GM12878 (cell line): ENCODE data around the gene SLC51A. TPM values are rescaled to one million over a fixed set of nuclear protein-coding genes. Genes with fewer than 3 reads are reported as not detected.

Source experiments
- ATAC-seq: fragments of 200-7000 bp; cut with Tn5 transposase; 3 replicates; pipeline ENCODE4 v1.9.1; 2020; ENCODE audit warnings: mild to moderate bottlenecking, moderate library complexity
- BruUV-seq: library from RNA; stranded (reverse); fragments of 400-500 nt; replicated peaks from 2 replicates; lab custom pipeline; 2021; lab: Mats Ljungman, UMichigan
- CTCF ChIA-PET: fragments of 300-600 bp; sonication (Branson Sonifier 250); formaldehyde crosslinking; extraction: SDS; loops from one replicate; lab custom pipeline; 2021; ENCODE audit warnings: inconsistent platforms; lab: Yijun Ruan, JAX
- POLR2A ChIA-PET: fragments of 350-600 bp; formaldehyde crosslinking; extraction: SDS; loops from one replicate; lab custom pipeline; 2021; ENCODE audit warnings: inconsistent platforms; lab: Charles Lee
- RAD21 ChIA-PET: fragments of 300-600 bp; sonication (Branson Sonifier 250); formaldehyde crosslinking; loops from one replicate; lab custom pipeline; 2023; ENCODE audit warnings: antibody characterized with exemption; ENCODE audit not compliant: unreplicated experiment; lab: Charles Lee
- SMC1A ChIA-PET: fragments of 300-600 bp; sonication (Branson Sonifier 250); formaldehyde crosslinking; loops from one replicate; lab custom pipeline; 2023; ENCODE audit not compliant: unreplicated experiment, uncharacterized antibody; lab: Charles Lee
- DNase-seq: peaks from one replicate; pipeline ENCODE4 v3.0.0-alpha.2; 2011; ENCODE audit warnings: low read depth, low spot score
- FAIRE-seq: peaks from 3 replicates; lab custom pipeline; 2011; peaks lifted over from hg19 to GRCh38; lab: Jason Lieb, UNC
- H2AFZ ChIP-seq: 2 replicates; pipeline ENCODE4 v1.6.0; 2011; ENCODE audit warnings: low read depth, low read length, control low read depth; ENCODE audit not compliant: control insufficient read depth
- H3K27ac ChIP-seq: 2 replicates; pipeline ENCODE4 v1.5.1; 2011; ENCODE audit warnings: control low read depth; ENCODE audit not compliant: control insufficient read depth, insufficient read depth
- H3K27me3 ChIP-seq, 2 experiments: replicated peaks in 1 of 2; 2 replicates each; pipeline versions ENCODE4 v1.6.0 to v1.6.1; 2011; ENCODE audit warnings: low read length in 1 of 2; ENCODE audit not compliant: control insufficient read depth in 2 of 2, insufficient read depth in 2 of 2
- H3K36me3 ChIP-seq, 2 experiments: 2 replicates each; pipeline ENCODE4 v1.5.1; 2011; ENCODE audit warnings: low read length in 1 of 2; ENCODE audit not compliant: control insufficient read depth in 2 of 2, insufficient read depth in 2 of 2
- H3K4me1 ChIP-seq: 2 replicates; pipeline ENCODE4 v1.6.1; 2011; ENCODE audit warnings: mild to moderate bottlenecking, low read length, moderate library complexity, mixed read lengths; ENCODE audit not compliant: control insufficient read depth, insufficient read depth
- H3K4me2 ChIP-seq: 2 replicates; pipeline ENCODE4 v1.6.0; 2011; ENCODE audit warnings: control low read depth; ENCODE audit not compliant: control insufficient read depth, insufficient read depth
- H3K4me3 ChIP-seq: fragments of 200-600 bp; sonication (generic); 2 replicates; pipeline ENCODE4 v1.5.1; 2016
- H3K79me2 ChIP-seq: 2 replicates; pipeline ENCODE4 v1.6.0; 2011; ENCODE audit warnings: low read length; ENCODE audit not compliant: control insufficient read depth, insufficient read depth
- H3K9ac ChIP-seq: 2 replicates; pipeline ENCODE4 v1.8.0; 2011; ENCODE audit warnings: low read length, control low read depth, mixed read lengths; ENCODE audit not compliant: control insufficient read depth, insufficient read depth
- H3K9me3 ChIP-seq: replicated peaks from 3 replicates; pipeline ENCODE4 v1.5.1; 2011; ENCODE audit warnings: mild to moderate bottlenecking, low read length; ENCODE audit not compliant: control insufficient read depth, insufficient read depth
- H4K20me1 ChIP-seq: 2 replicates; pipeline ENCODE4 v1.6.0; 2011; ENCODE audit not compliant: control insufficient read depth, insufficient read depth
- ATF7 ChIP-seq: fragments of 450-650 bp; IDR thresholded peaks from 2 replicates; pipeline ENCODE4 v1.6.1; 2016; ENCODE audit warnings: low read depth, mild to moderate bottlenecking
- BCL11A ChIP-seq: IDR thresholded peaks from 2 replicates; pipeline ENCODE4 v1.6.1; 2011; ENCODE audit warnings: low read depth, low read length
- CUX1 ChIP-seq: IDR thresholded peaks from 2 replicates; pipeline ENCODE4 v1.6.1; 2012; ENCODE audit warnings: improper control_type of control experiment, low read depth, low read length; ENCODE audit not compliant: insufficient replicate concordance
- ETV6 ChIP-seq, 2 experiments: fragments of 450-650 bp in 1 of 2; IDR thresholded peaks in 1 of 2; conservative IDR thresholded peaks in 1 of 2; 2 replicates each; pipeline ENCODE4 v1.6.1; 2014; ENCODE audit warnings: antibody characterized with exemption in 1 of 2, borderline replicate concordance in 1 of 2, low read depth in 1 of 2, mild to moderate bottlenecking in 1 of 2, moderate library complexity in 1 of 2
- FOXM1 ChIP-seq: IDR thresholded peaks from 2 replicates; pipeline ENCODE4 v1.6.1; 2012; ENCODE audit warnings: low read depth, mild to moderate bottlenecking, inconsistent platforms, low read length, moderate library complexity
- JUND ChIP-seq: IDR thresholded peaks from 2 replicates; pipeline ENCODE4 v1.6.1; 2012; ENCODE audit warnings: low read depth, mild to moderate bottlenecking, low read length, improper control_type of control experiment, moderate library complexity
- KDM1A ChIP-seq: fragments of 200-600 bp; sonication (generic); IDR thresholded peaks from 2 replicates; pipeline ENCODE4 v1.6.1; 2016; ENCODE audit warnings: borderline replicate concordance
- MYB ChIP-seq: fragments of 150-350 bp; IDR thresholded peaks from 2 replicates; pipeline ENCODE4 v1.6.1; 2014; ENCODE audit warnings: mild to moderate bottlenecking, low read depth, low read length, borderline replicate concordance
- NFXL1 ChIP-seq: fragments of 450-650 bp; IDR thresholded peaks from 2 replicates; pipeline ENCODE4 v1.6.1; 2017; ENCODE audit warnings: antibody characterized with exemption, mild to moderate bottlenecking, borderline replicate concordance
- NR2C1 ChIP-seq: fragments of 450-650 bp; IDR thresholded peaks from 2 replicates; pipeline ENCODE4 v1.6.1; 2017; ENCODE audit warnings: antibody characterized with exemption, mild to moderate bottlenecking, moderate library complexity
- POLR2A ChIP-seq: IDR thresholded peaks from 2 replicates; pipeline ENCODE4 v1.6.1; 2011; ENCODE audit warnings: low read depth, mild to moderate bottlenecking, low read length
- PRDM15 ChIP-seq: fragments of 450-650 bp; formaldehyde crosslinking; IDR thresholded peaks from 2 replicates; pipeline ENCODE4 v1.4.0; 2020; ENCODE audit warnings: mild to moderate bottlenecking, moderate library complexity
- RBBP5 ChIP-seq: fragments of 200-600 bp; sonication (generic); conservative IDR thresholded peaks from 2 replicates; pipeline ENCODE4 v1.6.1; 2016
- SMAD1 ChIP-seq: fragments of 450-650 bp; IDR thresholded peaks from 2 replicates; pipeline ENCODE4 v1.6.1; 2018; ENCODE audit warnings: mild to moderate bottlenecking, low read depth; ENCODE audit not compliant: partially characterized antibody
- SREBF2 ChIP-seq: IDR thresholded peaks from 2 replicates; pipeline ENCODE4 v1.6.1; 2012; ENCODE audit warnings: mild to moderate bottlenecking, low read length
- SUZ12 ChIP-seq: fragments of 200-600 bp; sonication (generic); IDR thresholded peaks from one replicate; pipeline ENCODE4 v1.6.1; 2018; ENCODE audit warnings: antibody characterized with exemption, mild to moderate bottlenecking; ENCODE audit not compliant: unreplicated experiment
- TAF1 ChIP-seq: IDR thresholded peaks from 2 replicates; pipeline ENCODE4 v1.6.1; 2011; ENCODE audit warnings: mild to moderate bottlenecking, low read depth, low read length, borderline replicate concordance
- WGBS: methylation state at CpG from one replicate; pipeline ENCODE4 v1.1.6; 2016; ENCODE audit warnings: low lambda C conversion rate; ENCODE audit not compliant: insufficient replicate concordance, insufficient coverage; ENCODE audit errors: missing lambda C conversion rate; 5-methylcytosine and 5-hydroxymethylcytosine counted together
- in situ Hi-C: fragments of 300-500 bp; cut with MboI; formaldehyde crosslinking; loops from 9 replicates; pipeline ENCODE4 v1.14.3; 2018; ENCODE audit warnings: mixed read lengths
- intact Hi-C: fragments of 100-400 bp; cut with micrococcal nuclease; formaldehyde crosslinking; loops from one replicate; pipeline ENCODE4 v1.14.2; 2022; ENCODE audit not compliant: unreplicated experiment
- polyA plus RNA-seq, 11 experiments: library from polyadenylated mRNA; depleted of rRNA in 4 of 11; unstranded in 6 of 11; stranded (reverse) in 5 of 11; fragments of >200 nt; fragmentation: Nextera tagmentation in 4 of 11; fragmentation: Illumina TruSeq in 1 of 11; extraction: Ambion mirVana in 4 of 11; extraction: Trizol in 1 of 11; gene quantifications; 1 replicate in 1 of 11; 2 replicates in 10 of 11; pipeline versions ENCODE4 v1.2.1 to v1.2.3, GENCODE V29; 2011 to 2016; ENCODE audit warnings: inconsistent platforms in 2 of 11, missing spikeins in 2 of 11, low read depth in 1 of 11
- total RNA-seq, 4 experiments: library from RNA; depleted of rRNA in 3 of 4; stranded (reverse); fragments of >200 nt in 3 of 4; fragmentation: Illumina TruSeq in 1 of 4; extraction: Trizol in 1 of 4; gene quantifications; 2 replicates each; pipeline versions ENCODE4 v1.2.1 to v1.2.3, GENCODE V29; 2013 to 2021

Gene SLC51A
- total and polyA plus RNA-seq, 10 of the 15 experiments (the other 5 are each of a cell fraction or from before 2014, with no cell fraction given): 0.99 to 3.9 (median 2.2) TPM; not detected in 6

DNA sequence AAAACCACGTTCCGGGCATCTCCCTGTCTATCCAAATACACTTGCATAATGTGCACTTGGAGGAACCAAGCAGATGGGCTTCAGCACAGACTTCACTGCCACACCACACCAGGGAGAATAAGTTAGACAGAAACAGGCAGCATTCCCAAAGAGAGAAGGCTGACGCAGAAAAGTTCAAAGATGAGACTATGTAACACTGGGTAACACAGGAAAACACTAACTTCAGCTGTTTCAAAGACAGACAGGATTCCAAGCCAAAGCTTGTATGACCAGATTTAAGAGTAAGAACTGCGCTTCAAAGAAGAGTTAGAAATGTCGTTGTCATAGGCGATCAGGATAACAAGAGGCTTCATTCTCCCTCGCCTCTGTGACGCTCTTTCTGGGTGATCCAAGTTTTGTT lies 19.9 kb downstream of the SLC51A start:
- Histone ChIP-seq H3K4me1 (peaks cover 28% of the 10 kb centered on the region), H3K9ac (no peak overlapping the region), H3K4me2 (no peak overlapping the region), H2AFZ (no peak overlapping the region), H4K20me1 (no peaks in the 10 kb centered on the region), H3K9me3 (no peaks in the 10 kb centered on the region), H3K36me3 (peaks cover 0 to 2% of the 10 kb centered on the region in 2 experiments; a peak in 3 of 4 replicates), H3K4me3 (no peak overlapping the region), H3K27ac (no peak overlapping the region), H3K79me2 (no peaks in the 10 kb centered on the region), H3K27me3 (no peaks in the 10 kb centered on the region)
- DNase-seq (no peak), ATAC-seq (no peak), FAIRE-seq (no peak)
- CTCF ChIA-PET: interaction anchor here (1.0 to 1.8 kb wide), 2 partner anchors 11 to 286 kb away, joined by 3 to 5 read pairs; no protein-coding TSS in a partner anchor
- SMC1A ChIA-PET: interaction anchor here (1.4 to 1.5 kb wide), 2 partner anchors 58 to 163 kb away, joined by 3 to 4 read pairs; no protein-coding TSS in a partner anchor
- RAD21 ChIA-PET: no interaction called here
- WGBS: 96% methylated on average over 8 of the region's 8 CpGs
- in situ Hi-C loops (no loop called here), intact Hi-C loops (no loop called here)
- POLR2A ChIA-PET: no interaction called here
- BruUV-seq: no TSS peak
- no peak for TF ChIP-seq SREBF2
- no peak for TF ChIP-seq TAF1
- TF ChIP-seq SMAD1: no peak
- TF ChIP-seq NFXL1: no peak
- no peak for TF ChIP-seq ETV6 (conservative IDR thresholded peaks at IDR 0.05 in 1 of 2, IDR thresholded peaks at IDR 0.05 in 1 of 2; ENCODE audit: borderline replicate concordance in 1 of 2, low read depth in 1 of 2)
- TF ChIP-seq CUX1: no peak
- no peak for TF ChIP-seq NR2C1
- TF ChIP-seq RBBP5: no peak
- TF ChIP-seq JUND: no peak
- TF ChIP-seq MYB: no peak
- TF ChIP-seq POLR2A: no peak
- TF ChIP-seq KDM1A: no peak
- no peak for TF ChIP-seq PRDM15 (CRISPR knock-in tag)
- no peak for TF ChIP-seq BCL11A
- no peak for TF ChIP-seq FOXM1
- TF ChIP-seq SUZ12: no peak
- no peak for TF ChIP-seq ATF7
